Stimulated activated naive CD8-positive, alpha-beta T cell treated with anti-CD3 and anti-CD28 coated beads, Interleukin-15, Interleukin-2, amounts not matched to agents 100 ng/mL and 50 ng/mL, for 24 hours (primary cell): ENCODE data around the gene PNMA8C.
"Not testable (repeated sequence)": the region's sequence is repeated elsewhere in the genome, so short reads cannot be mapped to it uniquely, and the experiment has no call there.

Experiments used
- H3K27ac Mint-ChIP-seq: one replicate; pipeline ENCODE4 v1.8.0; 2021; ENCODE audit warnings: mild to moderate bottlenecking, mixed read lengths
- H3K27me3 Mint-ChIP-seq: one replicate; pipeline ENCODE4 v1.8.0; 2021; ENCODE audit warnings: mixed read lengths
- H3K36me3 Mint-ChIP-seq: one replicate; pipeline ENCODE4 v1.8.0; 2021; ENCODE audit warnings: low read depth, mixed read lengths
- H3K4me1 Mint-ChIP-seq: one replicate; pipeline ENCODE4 v1.8.0; 2021; ENCODE audit warnings: low read depth, mixed read lengths
- H3K4me3 Mint-ChIP-seq: one replicate; pipeline ENCODE4 v1.8.0; 2021; ENCODE audit warnings: mild to moderate bottlenecking, mixed read lengths
- H3K9me3 Mint-ChIP-seq: one replicate; pipeline ENCODE4 v1.8.0; 2021; ENCODE audit warnings: mixed read lengths

Gene PNMA8C

DNA sequence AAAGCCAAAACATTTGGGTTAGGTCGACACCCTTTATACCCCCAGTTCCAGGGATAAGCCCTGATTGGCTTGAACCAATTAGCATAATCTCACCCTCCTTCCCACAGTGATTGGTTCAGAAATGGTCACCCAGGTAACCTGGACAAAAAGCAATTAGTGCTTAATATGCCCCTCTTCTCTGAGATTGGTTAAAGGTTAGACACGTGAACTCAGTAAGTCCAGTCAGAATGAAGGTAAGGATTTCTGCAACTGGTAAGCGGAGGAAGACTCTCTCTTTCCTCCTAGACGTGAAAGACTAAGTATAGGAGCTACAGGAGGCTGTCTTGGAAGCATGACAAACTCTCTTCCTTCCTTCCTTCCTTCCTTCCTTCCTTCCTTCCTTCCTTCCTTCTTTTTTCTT, 1.3 kb upstream of the PNMA8C start:
- H3K36me3 Mint-ChIP-seq, result no peaks in the 10 kb centered on the region
- peaks cover 34% of the 10 kb centered on the region for H3K4me1 Mint-ChIP-seq
- H3K4me3 Mint-ChIP-seq, result no peak overlapping the region
- H3K27me3 Mint-ChIP-seq, result peaks cover 79% of the 10 kb centered on the region
- H3K9me3 Mint-ChIP-seq, result no peaks in the 10 kb centered on the region
- H3K27ac Mint-ChIP-seq, result no peak overlapping the region

DNA sequence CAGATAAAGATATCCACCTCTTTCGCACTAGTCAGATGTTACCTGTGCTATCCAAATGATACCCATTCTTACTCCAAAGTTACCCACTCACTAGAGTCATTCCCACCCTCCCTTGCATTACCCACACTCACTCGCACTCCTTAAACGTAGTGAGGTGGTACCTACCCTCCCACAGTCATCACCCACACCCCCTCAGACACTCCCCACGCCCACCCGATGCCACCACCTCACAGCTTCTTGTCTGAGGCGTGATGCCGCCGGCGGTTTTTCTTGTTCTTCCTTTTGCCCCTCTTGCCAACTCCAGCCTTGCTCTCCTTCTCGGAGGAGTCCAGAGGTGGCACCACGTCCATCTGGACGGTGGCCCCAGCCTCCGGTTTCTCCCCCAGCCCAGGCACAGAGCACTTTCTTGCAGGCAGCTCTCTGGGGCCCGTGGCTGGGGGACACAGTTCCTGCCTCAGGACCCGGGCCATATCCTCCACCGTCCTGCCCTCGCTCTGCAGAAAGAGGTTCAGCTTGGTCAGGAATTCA, 1.2 kb downstream of the PNMA8C start:
- peak overlapping the region; percentile 74 for H3K4me3 Mint-ChIP-seq

DNA sequence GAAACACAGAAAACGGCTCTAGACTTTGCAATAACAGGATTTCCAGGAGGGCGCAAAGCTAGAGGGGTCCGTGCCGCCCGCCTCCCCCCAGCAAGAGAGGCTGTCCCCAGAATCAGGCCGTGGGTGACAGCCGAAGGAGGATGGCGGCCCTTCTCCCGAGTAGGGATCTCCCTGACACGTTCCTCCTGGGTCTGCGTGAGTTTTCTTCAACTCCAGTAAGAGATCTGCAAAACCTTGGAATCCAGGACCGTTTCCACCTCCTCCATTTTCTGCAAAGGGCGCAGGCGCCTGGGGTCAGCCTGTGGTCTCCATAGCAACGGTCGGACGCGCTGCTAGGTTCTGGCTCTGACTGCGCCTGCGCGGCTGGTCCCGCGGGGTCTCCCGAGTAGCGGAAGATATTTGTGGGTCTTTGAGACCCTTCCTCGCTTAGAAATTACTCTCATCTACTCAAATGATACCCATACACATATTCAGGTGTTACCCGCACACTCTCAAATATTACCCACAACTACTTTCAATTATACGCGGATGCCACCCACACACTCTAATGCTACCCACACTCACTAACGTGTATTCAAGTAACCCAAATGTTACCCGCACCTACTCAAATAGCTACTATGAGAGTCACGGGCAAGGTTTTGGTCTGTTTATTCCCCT, 2.1 kb downstream of the PNMA8C start:
- Mint-ChIP-seq H3K9me3 (no peaks in the 10 kb centered on the region), H3K27me3 (peaks cover 85% of the 10 kb centered on the region), H3K36me3 (no peaks in the 10 kb centered on the region), H3K27ac (peak overlapping the region; percentile 55), H3K4me1 (peaks cover 34% of the 10 kb centered on the region), H3K4me3 (peak overlapping the region; percentile 74)

More for the DNA sequence above, 1.2 kb downstream of the PNMA8C start:
- Mint-ChIP-seq H3K27ac (no peak overlapping the region), H3K27me3 (peaks cover 85% of the 10 kb centered on the region), H3K9me3 (no peaks in the 10 kb centered on the region), H3K4me1 (peaks cover 34% of the 10 kb centered on the region), H3K36me3 (no peaks in the 10 kb centered on the region)

DNA sequence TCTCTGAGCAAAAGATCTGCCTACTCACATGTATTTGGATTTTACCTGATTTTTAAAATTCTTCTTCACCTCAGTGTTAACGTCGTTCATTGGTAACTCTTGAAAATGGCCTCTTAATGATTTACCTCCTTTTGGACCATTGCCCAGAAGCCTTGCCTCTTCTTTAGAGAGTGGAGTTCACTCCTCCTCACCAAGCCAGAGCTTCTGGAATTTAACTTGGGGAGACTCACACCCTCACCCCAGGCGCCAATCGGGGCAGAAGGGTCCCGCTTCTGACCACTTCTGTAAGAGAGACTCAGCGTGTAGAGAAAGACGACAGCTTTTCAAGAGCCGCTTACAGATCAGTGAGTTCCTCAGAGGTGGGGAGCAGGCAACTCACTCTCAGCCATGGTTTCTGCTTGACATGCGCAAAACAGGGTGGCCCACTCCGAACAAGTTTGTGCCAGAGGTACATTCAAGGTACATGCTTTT, 2.7 kb downstream of the PNMA8C start:
- H3K27me3 Mint-ChIP-seq, result peaks cover 80% of the 10 kb centered on the region
- H3K9me3 Mint-ChIP-seq, result no peaks in the 10 kb centered on the region
- H3K36me3 Mint-ChIP-seq, result no peaks in the 10 kb centered on the region
- H3K27ac Mint-ChIP-seq, result no peak overlapping the region
- H3K4me1 Mint-ChIP-seq, result peaks cover 34% of the 10 kb centered on the region
- peak overlapping the region; percentile 74 for H3K4me3 Mint-ChIP-seq

DNA sequence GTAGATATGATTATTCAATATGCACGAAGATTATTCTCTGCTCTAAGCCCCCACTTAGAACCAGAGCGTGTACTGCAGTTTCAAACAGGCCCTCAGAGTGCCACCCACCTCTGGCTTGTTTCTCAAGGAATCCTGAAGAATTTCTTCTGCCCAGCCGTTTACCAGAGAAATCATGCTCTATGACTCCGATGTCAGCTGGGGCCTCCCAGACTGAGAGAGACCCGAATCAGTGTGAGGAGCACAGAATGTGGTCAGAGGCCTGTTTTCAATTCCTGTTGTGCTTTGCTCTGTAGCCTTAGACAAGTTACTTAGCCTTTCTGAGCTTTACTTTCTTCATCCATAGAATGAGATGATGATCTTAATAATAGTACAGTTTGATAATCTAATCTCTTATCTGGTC, 5.5 kb downstream of the PNMA8C start:
- Mint-ChIP-seq H3K4me1 (peaks cover 22% of the 10 kb centered on the region), H3K4me3 (no peak overlapping the region), H3K27ac (no peak overlapping the region), H3K36me3 (no peaks in the 10 kb centered on the region), H3K9me3 (no peaks in the 10 kb centered on the region), H3K27me3 (peaks cover 64% of the 10 kb centered on the region)

DNA sequence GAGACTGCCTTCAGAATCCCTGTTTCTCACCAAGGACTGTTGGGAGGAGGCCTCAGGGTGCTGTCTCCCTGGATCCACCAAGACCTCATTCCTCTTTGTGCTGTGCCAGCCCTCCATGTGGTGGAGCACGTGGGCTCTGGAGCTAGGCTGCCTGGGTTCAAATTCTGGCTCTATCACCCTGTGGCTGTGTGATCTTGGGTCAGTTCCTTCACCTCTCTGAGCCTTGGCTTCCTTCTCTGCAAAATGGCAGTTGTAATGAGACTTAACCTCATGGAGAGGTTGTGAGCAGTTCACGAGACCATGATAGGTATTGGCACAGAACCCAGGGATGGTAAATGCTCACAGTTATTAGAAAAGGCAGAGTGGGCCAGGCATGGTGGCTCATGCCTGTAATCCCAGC, 6.4 kb downstream of the PNMA8C start:
- peaks cover 13% of the 10 kb centered on the region for H3K4me1 Mint-ChIP-seq
- peaks cover 61% of the 10 kb centered on the region for H3K27me3 Mint-ChIP-seq
- H3K4me3 Mint-ChIP-seq, result no peak overlapping the region
- H3K9me3 Mint-ChIP-seq, result no peaks in the 10 kb centered on the region
- no peaks in the 10 kb centered on the region for H3K36me3 Mint-ChIP-seq
- H3K27ac Mint-ChIP-seq, result no peak overlapping the region

DNA sequence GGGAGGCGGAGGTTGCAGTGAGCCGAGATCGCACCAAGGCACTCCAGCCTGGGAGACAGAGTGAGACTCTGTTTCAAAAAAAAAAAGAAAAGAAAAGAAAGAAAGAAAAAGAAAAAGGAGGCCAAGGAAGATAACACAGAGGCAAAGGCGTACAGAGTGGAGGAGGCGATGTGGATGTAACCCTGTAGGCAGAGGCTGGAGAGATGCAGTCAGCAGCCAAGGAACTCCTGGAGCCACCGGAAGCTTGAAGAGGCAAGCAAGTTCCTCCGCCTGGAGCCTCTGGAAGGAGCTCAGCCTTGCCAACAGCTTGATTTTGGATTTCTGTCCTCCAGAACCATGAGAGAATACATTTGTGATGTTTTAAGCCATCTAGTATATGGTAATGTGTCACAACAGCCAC, 8.7 kb downstream of the PNMA8C start:
- Mint-ChIP-seq H3K4me3 (no peak overlapping the region), H3K4me1 (peaks cover 5% of the 10 kb centered on the region), H3K9me3 (no peaks in the 10 kb centered on the region), H3K27ac (no peak overlapping the region), H3K27me3 (peaks cover 58% of the 10 kb centered on the region), H3K36me3 (no peaks in the 10 kb centered on the region)

DNA sequence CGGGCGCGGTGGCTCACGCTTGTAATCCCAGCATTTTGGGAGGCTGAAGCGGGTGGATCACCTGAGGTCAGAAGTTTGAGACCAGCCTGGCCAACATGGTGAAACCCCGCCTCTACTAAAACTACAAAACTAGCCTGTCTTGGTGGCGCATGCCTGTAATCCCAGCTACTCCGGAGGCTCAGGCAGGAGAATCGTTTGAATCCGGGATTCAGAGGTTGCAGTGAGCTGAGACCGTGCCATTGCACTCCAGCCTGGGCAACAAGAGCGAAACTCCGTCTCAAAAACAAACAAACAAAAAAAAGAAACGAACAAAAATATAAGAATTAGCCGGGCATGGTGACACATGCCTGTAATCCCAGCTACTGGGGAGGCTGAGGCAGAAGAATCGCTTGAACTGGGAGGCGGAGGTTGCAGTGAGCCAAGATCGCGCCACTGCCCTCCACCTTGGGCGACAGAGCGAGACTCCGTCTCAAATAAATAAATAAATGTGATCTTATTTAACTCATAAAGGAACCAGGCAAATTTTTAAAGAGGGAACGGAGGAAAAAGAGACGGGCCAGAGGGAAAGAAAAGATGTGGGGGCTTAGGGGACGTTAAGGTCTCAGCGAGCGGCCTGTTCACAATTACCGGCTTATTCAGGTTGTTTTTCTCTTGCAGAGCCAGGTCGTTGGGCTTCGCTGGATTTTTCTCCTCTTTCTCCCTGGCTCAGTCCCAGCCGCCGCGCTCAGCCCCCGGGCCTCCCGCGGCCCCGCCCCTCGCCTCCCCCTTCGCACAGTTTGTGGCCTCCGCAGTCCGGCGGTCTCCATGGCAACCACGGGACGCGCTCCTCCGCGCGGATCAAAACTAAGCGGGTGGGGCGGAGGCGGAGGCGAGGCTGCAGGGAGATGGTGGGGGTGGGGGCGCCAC, 12.7 kb downstream of the PNMA8C start:
- peaks cover 72% of the 10 kb centered on the region for H3K27me3 Mint-ChIP-seq
- H3K36me3 Mint-ChIP-seq, H3K4me1 Mint-ChIP-seq, H3K27ac Mint-ChIP-seq, H3K4me3 Mint-ChIP-seq, H3K9me3 Mint-ChIP-seq: not testable (repeated sequence)

DNA sequence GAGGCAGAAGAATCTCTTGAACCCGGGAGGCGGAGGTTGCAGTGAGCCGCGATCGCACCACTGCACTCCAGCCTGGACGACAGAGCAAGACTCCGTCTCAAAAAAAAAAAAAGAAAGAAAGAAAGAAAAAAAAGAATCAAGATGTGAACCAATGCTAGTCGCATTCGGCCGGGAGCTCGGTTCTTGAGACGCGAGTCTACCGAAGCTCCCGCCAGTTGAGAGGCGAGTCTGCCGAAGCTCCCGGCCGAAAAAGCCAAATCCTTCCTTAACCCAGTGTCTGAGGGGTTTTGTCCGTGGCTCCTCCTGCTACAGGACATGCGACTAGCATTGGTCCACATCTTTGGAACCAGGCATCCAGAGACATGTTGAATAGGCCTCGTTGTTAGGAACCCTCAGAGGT, 13.8 kb downstream of the PNMA8C start:
- not testable (repeated sequence) for H3K27ac Mint-ChIP-seq, H3K4me1 Mint-ChIP-seq, H3K36me3 Mint-ChIP-seq, H3K4me3 Mint-ChIP-seq, H3K9me3 Mint-ChIP-seq
- H3K27me3 Mint-ChIP-seq, result peaks cover 77% of the 10 kb centered on the region

DNA sequence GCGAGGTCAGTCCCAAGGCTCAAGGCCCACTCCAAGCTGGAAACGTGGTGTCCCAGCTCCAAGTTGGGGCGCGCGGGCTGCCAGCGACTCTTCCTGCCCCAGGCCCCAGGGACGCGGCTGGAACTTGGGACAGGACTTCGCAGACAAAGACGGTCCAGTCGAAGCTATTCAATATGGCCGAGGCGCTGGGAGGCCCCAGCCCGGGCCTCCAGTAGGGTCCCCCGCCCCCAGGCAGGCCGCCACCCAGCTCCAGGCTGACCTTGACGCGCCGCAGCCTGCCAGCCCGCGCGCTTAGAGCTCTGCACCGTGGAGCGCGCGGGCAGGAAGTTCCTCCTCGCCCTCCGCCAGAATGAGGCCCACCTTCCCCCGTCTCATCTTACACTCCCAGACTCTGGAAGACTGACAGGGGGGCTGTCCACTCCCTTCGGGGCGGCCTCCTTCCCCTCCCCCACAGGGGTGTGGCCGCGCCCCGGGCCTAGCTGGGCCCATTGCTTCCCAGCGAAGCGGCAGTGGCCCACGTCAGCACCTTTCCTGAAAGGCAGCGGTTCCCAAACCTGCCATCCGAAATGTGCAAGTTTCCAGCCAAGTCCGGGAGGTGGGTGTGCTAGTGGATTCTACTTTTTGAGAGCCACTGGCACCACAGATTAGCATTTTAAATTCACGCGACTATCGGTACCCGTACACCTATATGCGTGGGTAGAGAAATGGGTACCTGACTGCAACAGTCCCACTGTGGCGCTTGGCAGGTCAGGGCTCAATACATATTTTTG, 15.3 kb downstream of the PNMA8C start, which contains the start of gene CCDC8:
Gene CCDC8, minus strand, starts transcription at position 303 of the 770 bp plus-strand sequence. CDS start 754 bp downstream, outside the sequence.
- Mint-ChIP-seq H3K27me3 (peaks cover 78% of the 10 kb centered on the region), H3K4me1 (peaks cover 5% of the 10 kb centered on the region), H3K9me3 (no peaks in the 10 kb centered on the region), H3K36me3 (no peaks in the 10 kb centered on the region), H3K4me3 (no peak within 1 kb of the TSS), H3K27ac (no peak within 1 kb of the TSS)

DNA sequence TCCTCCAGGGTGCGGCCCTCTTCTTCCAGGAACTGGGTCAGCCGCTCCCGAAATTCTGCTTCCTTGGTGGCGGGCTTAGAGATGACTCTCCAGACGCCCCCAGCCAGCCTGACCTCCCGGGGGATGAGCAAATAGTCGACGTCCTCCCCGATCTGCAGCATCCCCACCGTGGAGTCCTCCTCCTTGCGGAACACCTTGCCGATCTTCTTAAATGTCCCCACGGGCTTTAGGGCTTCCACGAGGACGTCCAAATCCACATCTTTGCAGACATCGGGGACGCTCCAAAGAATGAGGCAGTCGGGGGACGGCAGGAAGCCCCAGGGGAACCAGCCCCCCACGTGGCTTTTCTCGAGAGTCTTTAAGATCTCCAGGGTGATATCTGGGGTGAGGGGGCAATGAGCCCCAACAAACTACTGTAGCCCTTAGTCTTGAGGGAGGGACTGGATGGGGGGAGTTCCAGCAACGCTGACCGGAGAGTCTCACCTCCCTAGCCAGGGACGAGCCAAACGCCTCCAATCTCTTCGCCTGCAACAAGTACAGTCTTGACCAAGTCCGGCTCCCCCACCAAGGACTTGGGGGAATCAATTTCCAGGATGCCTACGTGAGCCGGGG, 16.0 kb downstream of the PNMA8C start:
- Mint-ChIP-seq H3K36me3 (no peaks in the 10 kb centered on the region), H3K27ac (no peak overlapping the region), H3K27me3 (peaks cover 81% of the 10 kb centered on the region), H3K4me1 (peaks cover 5% of the 10 kb centered on the region), H3K4me3 (no peak overlapping the region), H3K9me3 (no peaks in the 10 kb centered on the region)

DNA sequence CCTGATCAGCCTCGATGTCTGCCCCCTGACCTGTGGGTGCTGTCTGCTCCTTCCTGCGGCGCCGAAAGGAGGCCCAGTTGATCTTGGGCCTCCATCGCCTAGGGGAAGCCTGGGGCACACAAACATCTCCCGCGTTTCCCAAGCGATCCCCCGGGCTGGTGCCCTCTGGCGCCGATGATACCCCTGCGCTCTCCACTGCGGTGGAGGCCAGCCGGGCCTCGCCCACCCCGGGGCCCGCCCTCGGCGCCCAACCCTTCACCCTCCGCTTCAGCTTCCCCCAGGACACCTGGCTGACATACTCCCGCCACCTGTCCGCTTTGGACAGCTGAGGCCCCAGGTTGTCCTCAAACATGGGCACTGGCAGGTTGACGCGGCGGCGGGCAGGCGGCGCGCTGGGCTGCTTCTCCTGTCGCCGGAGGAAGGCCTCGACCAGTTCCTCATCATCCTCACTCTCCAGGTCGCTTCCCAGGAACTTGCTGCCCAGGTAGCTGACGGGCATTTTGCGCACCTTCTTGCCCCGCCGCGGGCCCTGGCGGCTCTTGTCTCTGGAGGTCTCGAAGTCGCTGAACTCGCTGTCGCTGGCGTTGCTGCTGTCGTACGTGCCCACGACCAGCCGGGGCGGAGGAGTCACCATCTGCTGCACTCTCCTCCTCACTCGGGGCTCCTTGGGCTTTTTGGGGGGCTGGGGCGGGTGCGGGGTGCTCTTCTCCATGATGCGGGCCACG, 16.6 kb downstream of the PNMA8C start:
- no peak overlapping the region for H3K4me3 Mint-ChIP-seq
- H3K9me3 Mint-ChIP-seq, result no peaks in the 10 kb centered on the region

DNA sequence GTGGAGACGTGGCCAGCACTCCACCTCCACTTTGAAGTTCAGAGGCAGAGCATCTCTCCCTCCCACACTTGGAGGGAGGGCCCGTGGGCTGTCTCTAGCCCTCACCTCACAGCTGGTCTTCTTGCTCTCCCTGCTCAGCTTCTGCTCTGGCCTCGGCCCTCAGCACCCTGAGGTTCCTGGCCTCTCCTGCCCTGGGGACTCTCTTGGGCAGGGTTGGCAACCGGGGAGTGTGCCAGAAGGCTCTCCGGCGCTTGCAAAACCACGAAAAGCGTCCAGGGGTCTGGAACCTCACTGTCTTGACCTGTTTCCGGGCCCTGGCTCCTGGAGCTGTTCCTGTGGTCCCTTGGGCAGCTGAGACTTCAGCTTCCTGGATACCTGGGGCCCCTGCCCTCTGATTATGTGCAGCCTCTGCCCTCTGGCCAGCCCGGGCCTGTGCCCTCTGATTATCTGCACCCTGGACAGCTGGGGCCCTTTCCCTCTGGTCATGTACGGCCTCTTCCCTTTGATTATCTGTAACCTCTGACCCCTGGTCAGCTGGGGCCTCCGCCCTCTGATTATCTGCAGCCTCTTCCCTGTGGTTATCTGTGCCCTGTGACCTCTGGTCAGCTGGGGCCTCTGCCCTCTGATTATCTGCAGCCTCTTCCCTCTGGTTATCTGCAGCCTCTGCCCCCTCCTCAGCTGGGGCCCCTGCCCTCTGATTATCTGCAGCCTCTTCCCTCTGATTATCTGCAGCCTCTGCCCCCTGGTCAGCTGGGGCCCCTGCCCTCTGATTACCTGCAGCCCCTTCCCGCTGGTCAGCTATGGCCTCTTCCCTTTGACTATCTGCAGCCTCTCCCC, 17.4 kb downstream of the PNMA8C start:
- no peaks in the 10 kb centered on the region for H3K9me3 Mint-ChIP-seq
- no peak overlapping the region for H3K27ac Mint-ChIP-seq
- no peak overlapping the region for H3K4me3 Mint-ChIP-seq
- no peaks in the 10 kb centered on the region for H3K36me3 Mint-ChIP-seq
- H3K27me3 Mint-ChIP-seq, result peaks cover 84% of the 10 kb centered on the region
- H3K4me1 Mint-ChIP-seq, result peaks cover 5% of the 10 kb centered on the region

More for the DNA sequence above, 16.6 kb downstream of the PNMA8C start:
- Mint-ChIP-seq H3K27me3 (peaks cover 80% of the 10 kb centered on the region), H3K27ac (no peak overlapping the region), H3K4me1 (peaks cover 5% of the 10 kb centered on the region), H3K36me3 (no peaks in the 10 kb centered on the region)
